IPS-18c (cell line): ENCODE results near the gene PREP.

Source experiments
- H3K4me3 ChIP-seq: 2 replicates; pipeline ENCODE4 v1.7.0; 2013; ENCODE audit warnings: low read depth, mild to moderate bottlenecking, low read length, moderate library complexity; ENCODE audit not compliant: insufficient read depth
- H3K9me3 ChIP-seq: one replicate; pipeline ENCODE4 v1.6.1; 2013; ENCODE audit warnings: mild to moderate bottlenecking, low read length, moderate library complexity; ENCODE audit not compliant: control insufficient read depth, insufficient read depth

The PREP gene

DNA sequence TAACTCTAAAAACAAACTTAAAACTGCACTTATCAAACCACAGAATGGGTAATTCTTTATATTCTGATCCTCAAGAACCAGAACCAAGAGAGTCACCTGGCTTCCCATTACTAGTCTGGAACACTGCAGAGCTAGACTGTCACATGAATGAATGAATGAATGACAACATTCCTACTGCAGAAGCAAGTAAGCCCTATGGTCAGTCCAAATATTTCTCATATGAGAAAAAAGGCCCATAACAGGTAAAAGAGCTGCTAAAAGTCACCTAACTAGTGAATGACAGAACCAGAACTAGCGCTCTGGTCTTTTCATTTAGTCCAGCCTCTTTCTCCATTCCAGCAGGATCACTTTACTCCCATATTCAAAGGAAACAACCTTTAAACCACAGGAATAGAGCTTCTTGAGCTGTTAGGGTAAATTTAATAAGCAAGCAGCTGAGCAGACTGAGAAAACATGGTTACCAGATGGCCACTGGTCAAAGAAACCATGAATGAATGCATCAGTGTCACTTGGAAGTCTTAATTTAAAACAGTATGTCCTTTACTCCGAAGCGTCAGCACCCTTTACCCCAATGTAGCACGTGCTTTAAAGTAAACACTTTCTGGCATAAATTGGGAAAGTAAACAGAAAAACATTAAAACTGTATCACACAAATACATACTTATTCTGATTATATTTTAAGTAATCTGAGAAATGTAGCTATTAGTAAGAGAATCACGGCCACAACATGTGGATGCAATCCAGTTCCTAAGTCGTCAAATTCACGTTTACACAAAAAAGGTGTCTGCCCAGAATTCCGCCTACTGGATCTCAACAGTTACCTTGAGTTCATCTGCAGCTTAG, 1.4 kb downstream of the PREP start:
- Histone ChIP-seq H3K9me3 (no peaks in the 10 kb centered on the region), H3K4me3 (peak overlapping the region; percentile 86)

DNA sequence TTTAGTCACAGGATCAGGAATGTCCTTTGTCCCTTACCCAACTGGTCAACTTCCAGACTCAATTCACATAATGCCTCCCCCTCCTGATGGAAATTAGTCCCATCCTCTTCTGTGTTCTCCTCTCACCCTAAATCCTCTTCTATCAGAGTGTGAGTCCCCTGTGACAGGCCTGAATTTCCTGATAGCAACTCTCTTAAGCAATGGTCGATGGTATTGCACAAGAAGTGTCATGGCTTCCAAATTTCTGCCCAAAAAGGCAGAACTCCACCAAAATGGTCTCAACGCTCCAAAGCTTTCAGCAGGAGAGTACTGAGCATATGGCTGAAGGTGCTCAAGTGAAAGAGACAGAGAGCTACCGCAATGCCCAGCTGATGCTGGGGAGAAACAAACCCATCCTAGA, 2.4 kb downstream of the PREP start:
- H3K4me3 ChIP-seq: no peak overlapping the region; the same call in 1 of the 2 replicates
- H3K9me3 ChIP-seq: no peaks in the 10 kb centered on the region

DNA sequence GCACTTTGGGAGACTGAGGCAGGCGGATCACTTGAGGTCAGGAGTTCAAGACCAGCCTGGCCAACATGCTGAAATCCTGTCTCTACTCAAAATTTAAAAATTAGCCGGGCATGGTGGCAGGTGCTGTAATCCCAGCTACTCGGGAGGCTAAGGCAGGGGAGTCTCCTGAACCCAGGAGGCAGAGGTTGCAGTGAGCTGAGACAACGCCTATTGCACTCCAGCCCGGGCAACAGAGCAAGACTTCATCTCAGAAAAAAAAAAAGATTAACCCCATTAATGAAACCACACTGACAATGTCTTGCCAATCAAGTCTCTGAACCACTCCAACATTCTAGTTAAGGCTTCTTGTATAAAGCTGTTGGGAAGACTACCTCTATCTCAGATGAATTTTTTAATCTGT, 4.0 kb downstream of the PREP start:
- no peak overlapping the region for H3K4me3 ChIP-seq
- no peaks in the 10 kb centered on the region for H3K9me3 ChIP-seq

DNA sequence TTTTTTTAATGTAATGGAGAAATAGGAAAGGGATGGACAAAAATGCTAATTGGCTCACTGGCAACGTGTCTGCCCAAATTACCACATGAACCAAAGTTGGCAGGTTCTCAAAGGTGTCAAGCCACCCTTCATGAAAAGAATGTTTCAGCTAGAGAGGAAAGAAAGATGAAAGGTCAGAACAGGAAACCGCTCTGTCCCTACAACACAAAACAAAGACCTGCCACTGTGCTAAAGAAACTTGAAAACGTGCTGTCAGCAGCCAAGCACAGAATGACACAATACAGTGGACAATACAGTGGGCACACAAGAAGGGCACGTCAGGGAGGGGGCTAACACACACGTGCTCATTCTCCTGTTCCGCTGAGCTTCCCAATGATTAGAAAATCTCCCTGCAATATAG, 4.9 kb downstream of the PREP start:
- H3K4me3 ChIP-seq: no peak overlapping the region

DNA sequence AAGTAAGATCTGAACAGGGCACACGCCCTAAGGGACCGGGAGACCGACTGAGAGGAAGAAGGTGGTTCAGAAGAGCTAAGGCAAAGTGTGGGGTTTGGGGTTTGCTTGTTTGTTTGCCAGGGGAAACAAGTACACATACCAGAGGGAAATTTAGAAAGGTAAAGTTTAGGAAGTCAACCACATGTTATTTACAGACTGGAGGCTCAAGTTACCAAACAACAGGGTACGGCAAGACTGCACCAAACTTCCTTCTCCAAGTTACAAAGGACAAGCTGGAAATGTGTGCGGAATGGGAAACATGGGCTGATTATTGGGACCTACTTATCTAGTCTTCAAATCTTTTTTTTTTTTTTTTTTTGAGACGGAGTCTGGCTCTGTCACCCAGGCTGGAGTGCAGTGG, 11.2 kb downstream of the PREP start:
- no peak overlapping the region for H3K4me3 ChIP-seq
- no peaks in the 10 kb centered on the region for H3K9me3 ChIP-seq

More for the DNA sequence above, 4.9 kb downstream of the PREP start:
- H3K9me3 ChIP-seq: no peaks in the 10 kb centered on the region

DNA sequence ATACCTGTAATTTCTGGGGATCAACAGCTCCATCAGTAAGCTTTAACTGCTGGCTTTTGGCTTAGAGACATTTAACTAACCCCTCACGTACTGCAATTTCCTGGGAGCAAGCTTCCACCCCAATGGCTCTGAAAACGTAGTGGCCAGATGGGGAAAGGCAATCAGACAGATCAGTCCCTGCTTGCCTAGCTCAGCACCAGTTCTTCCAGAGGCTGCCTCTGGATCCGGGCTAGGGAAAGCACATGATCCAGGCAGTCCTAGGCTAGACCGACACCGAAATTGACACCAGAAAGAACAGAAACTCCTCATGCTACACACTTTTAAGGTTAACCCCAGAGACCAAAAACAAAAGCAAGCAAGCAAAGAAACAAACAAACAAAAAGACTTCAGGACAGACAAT, 13.3 kb downstream of the PREP start:
- H3K4me3 ChIP-seq: no peak overlapping the region
- H3K9me3 ChIP-seq: no peaks in the 10 kb centered on the region

DNA sequence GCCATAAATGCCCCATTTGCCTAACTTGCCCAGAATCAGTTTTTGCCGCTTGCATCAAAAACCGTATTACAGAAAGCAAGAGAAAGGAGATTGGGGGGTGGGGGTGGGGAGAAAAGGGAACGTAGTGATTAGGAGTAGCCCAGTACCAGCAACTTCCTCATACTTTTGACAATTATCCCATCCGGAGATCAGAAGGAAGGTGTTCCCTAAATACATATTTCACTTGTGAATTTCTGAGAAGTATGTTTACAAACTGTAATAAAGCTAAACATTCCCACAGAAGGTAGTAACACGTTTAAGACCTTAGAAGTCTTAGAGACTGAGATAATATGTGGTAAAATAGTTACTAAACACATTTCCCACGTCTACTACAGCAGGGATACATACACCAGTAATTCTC, 14.5 kb downstream of the PREP start:
- Histone ChIP-seq H3K9me3 (no peaks in the 10 kb centered on the region), H3K4me3 (no peak overlapping the region)

DNA sequence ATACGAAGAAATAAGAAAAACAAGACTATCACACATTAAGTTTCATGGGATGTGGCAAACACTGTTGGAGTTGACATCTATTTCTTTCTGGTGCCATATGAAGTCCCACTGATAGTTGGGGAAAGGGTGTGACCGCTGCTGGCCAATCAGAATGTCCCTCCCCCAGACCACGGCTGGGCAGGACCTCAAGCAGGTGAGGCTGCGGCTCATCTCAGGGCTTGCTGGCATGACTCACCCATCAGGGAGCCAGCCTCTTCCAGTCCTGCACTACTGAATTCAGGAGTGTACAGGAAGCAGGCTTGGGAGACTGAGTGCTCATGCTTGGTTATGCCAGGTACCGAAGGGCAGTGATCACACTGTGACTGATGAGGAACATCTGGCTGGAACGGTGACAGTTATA, 18.9 kb downstream of the PREP start:
- Histone ChIP-seq H3K4me3 (no peak overlapping the region), H3K9me3 (no peaks in the 10 kb centered on the region)

DNA sequence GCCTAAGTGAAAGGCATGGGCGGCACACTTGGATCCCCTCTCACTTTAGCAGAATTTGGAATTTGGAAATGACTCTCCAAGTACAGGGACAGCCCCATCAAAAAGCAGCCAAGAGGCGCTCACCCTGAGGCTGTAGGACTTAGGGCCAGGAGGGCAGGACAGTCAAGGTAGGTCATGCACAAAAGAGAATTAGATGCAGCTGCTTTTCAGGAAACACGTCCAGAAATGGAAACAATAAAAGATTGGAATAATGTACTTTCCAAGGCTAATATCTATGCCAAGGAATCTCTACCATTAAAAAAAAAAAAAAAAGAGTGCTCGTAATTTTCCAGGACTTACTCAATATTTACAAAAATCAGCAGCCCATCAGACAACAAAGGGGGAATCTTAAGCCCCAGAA, 19.9 kb downstream of the PREP start:
- no peak overlapping the region for H3K4me3 ChIP-seq
- H3K9me3 ChIP-seq: no peaks in the 10 kb centered on the region

DNA sequence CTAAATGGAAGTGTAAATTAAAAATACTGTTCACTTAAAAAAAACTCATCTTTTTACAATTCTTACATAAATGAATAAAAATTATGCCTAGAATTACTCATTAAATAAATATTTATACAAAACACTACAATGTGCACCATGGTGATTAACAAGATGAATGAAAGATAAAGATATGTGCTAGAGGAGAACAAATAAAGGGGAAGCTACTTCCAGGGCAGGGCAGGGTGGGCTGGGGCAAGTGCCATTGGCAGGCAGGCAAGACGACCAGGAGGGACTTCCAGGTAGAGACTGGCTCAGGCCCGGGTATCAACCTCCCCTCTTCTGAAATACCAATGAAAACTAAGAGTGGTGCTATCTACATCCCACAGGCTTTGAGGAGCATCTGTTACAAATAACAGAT, 20.4 kb downstream of the PREP start:
- H3K4me3 ChIP-seq: no peak overlapping the region
- H3K9me3 ChIP-seq: no peaks in the 10 kb centered on the region

DNA sequence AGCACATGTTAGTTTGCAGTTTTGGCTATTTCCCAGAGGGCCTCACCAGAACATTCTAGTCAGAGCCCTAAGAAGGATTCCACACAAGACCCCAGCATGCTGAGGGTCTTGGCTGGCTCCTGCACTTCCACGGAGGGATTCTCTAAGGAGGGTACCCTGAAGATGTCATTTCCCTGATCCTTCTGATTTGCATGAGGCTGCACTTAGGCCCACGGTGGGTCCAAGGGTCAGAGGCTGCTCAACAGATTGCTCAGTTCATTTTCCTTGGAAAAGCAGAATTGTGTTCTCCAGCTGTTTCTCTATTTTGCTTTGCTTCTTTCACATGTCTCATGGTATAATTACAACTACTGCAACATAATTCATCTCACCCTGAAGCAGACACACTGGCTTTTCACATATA, 22.2 kb downstream of the PREP start:
- H3K9me3 ChIP-seq: no peaks in the 10 kb centered on the region
- no peak overlapping the region for H3K4me3 ChIP-seq

DNA sequence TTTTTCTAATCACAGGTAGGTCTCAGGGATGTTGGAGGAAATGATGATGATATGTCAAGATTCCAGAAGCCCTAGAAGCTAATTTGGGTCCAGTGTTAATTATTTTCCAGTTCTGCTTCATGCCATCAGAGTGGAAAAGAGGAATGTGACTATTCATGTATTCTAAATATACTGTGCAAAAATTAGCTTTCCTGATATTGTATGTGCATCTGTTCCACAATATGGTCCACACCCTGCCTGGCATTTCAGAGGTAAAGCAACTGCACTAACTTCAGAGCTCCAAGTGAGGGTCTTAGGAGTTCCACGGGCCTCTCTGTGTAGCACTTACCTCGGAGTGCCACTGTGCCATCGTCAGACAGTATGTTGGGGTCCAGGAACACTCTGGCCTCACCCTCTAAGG, 27.1 kb downstream of the PREP start:
- H3K9me3 ChIP-seq: no peaks in the 10 kb centered on the region
- no peak overlapping the region for H3K4me3 ChIP-seq

DNA sequence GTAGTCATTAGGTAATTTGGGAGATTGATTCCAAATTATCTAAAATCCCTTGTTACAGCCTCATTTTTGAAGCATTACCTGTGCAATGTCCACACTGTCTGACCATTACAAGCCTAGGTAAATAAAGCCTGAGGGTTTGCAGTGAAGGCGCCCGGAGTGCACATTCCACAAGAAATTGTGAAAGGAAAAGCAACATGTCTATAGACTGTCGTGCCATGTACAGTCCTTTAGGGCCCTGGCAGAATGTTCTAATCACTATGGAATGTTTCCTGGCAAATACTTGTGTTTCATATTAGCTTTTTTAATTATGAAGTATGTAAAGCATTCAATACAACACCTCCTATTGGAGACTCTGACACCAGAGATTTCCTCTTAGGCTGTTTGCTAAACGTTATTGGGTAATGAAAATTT, 28.9 kb downstream of the PREP start:
- no peaks in the 10 kb centered on the region for H3K9me3 ChIP-seq
- H3K4me3 ChIP-seq: no peak overlapping the region

DNA sequence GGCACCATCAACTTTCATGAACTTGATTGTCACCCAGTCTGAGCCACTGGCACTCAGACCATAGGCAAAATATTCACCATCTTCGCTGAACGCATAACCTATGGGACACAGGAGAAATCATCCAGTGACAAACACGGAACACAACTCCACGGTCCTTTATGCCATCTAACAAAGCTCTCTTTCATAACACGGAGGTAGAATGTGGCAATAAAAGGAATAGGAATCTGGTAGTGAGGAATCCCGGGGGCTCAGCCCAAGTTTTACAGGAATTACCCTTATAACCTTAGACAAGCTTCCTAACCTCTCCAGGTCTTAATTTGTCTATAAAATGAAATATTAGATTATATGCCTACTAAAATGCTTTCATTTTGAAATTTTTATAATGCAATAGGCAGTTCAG, 29.4 kb downstream of the PREP start:
- H3K4me3 ChIP-seq: no peak overlapping the region
- H3K9me3 ChIP-seq: no peaks in the 10 kb centered on the region

DNA sequence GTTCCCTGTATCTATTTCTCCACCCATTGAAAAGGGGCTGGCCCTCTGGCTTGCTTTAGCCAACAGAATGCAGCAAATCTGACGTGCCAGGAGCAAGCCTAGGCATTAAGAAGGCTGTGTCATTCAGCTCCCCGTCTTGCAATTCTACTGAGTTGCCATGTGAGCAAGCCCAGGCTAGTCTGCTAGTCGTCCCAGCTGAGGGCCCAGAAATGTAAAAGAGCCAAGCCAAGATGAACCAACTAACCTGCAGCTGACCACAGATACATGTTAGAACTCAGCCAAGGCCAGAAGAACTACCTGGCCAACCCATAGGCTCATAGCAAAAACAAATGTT, 30.1 kb downstream of the PREP start:
- no peaks in the 10 kb centered on the region for H3K9me3 ChIP-seq

DNA sequence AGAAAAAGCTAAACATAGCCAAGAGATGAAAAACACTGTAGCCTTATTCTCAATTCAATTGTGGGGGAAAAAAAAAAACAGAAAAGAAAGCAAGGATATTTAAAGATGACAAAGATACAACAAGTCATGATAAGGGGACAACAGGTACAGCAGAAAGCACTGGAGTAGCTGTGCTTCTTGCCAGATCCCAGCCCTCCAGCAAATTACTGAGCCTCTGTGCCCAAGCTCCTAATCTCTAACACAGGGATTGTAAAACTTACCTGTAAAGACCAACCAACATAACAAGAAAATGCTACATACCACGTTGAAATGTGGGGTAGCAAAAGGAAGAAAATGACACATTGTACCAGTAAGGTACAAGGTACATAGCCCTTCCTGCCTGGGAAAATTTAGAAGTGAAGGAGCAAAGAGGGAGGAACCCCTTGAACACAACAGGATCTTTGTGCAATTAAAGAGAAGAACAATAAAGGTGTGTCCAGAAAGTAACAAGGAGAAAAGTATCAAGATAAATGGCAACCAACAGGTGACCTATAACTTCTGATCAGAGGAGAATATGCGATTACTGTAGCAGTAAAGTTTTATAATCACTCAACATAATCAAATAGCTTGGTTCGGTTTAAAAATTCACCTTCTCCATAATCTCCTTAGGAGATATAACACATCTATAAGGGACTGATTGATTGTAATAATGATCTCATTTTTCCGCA, 30.6 kb downstream of the PREP start:
- Histone ChIP-seq H3K4me3 (no peak overlapping the region), H3K9me3 (no peaks in the 10 kb centered on the region)

More for the DNA sequence above, 30.1 kb downstream of the PREP start:
- no peak overlapping the region for H3K4me3 ChIP-seq

DNA sequence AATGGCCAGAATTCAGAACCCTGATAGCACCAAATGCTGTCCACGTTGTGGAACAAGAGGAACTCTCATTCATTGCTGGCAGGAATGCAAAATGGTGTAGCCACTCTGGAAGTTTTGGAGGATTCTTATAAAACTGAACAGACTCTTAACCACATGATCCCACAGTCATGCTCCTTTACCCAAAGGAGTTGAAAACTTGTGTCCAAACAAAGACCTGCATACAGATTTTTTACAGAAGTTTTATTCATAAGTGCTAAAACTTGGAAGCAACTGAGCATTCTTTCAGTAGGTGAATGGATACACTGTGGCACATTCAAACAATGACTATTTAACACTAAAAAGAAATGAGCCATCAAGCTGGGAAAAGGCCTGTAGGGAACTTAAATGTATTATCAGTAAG, 32.5 kb downstream of the PREP start:
- Histone ChIP-seq H3K4me3 (no peak overlapping the region), H3K9me3 (no peaks in the 10 kb centered on the region)

DNA sequence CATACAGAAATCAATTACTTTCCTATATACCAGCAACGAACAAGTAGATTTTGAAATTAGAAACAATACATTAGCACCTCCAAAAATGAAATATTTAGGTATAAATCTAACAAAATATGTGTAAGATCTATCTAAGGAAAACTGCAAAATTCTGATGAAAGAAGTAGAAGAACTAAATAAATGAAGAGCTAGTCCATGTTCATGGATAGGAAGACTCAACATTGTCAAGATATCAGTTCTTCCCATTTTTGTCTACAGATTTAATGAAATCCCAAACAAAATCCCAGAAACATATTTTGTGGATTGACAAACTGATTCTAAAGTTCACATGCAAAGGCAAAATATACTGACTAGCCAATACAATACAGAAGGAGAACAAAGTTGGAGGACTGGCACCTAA, 33.7 kb downstream of the PREP start:
- no peaks in the 10 kb centered on the region for H3K9me3 ChIP-seq

DNA sequence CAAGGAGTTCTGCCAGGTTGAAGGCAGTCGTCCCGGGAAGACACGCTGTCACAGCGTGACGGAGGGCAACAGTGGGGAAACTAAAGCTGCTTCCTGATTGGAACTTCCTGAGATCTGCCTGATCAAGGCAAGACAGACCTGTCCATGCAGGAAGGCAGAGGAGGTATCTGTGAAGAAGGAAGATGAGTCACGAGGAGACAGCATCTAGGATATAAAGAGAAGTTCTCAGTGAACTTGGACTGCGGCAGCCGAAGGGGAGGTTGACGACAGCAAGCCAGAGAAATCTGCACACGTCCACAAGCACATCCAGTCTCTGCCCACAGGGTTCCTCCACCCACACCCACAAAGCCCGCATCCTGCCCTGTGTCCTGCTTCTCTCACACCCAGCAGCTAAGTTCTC, 38.6 kb downstream of the PREP start:
- no peaks in the 10 kb centered on the region for H3K9me3 ChIP-seq

More for the DNA sequence above, 33.7 kb downstream of the PREP start:
- H3K4me3 ChIP-seq: no peak overlapping the region

More for the DNA sequence above, 38.6 kb downstream of the PREP start:
- no peak overlapping the region for H3K4me3 ChIP-seq
